ENCODE results near the gene IQCE.

Gene IQCE, protein sequence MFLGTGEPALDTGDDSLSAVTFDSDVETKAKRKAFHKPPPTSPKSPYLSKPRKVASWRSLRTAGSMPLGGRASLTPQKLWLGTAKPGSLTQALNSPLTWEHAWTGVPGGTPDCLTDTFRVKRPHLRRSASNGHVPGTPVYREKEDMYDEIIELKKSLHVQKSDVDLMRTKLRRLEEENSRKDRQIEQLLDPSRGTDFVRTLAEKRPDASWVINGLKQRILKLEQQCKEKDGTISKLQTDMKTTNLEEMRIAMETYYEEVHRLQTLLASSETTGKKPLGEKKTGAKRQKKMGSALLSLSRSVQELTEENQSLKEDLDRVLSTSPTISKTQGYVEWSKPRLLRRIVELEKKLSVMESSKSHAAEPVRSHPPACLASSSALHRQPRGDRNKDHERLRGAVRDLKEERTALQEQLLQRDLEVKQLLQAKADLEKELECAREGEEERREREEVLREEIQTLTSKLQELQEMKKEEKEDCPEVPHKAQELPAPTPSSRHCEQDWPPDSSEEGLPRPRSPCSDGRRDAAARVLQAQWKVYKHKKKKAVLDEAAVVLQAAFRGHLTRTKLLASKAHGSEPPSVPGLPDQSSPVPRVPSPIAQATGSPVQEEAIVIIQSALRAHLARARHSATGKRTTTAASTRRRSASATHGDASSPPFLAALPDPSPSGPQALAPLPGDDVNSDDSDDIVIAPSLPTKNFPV

DNA sequence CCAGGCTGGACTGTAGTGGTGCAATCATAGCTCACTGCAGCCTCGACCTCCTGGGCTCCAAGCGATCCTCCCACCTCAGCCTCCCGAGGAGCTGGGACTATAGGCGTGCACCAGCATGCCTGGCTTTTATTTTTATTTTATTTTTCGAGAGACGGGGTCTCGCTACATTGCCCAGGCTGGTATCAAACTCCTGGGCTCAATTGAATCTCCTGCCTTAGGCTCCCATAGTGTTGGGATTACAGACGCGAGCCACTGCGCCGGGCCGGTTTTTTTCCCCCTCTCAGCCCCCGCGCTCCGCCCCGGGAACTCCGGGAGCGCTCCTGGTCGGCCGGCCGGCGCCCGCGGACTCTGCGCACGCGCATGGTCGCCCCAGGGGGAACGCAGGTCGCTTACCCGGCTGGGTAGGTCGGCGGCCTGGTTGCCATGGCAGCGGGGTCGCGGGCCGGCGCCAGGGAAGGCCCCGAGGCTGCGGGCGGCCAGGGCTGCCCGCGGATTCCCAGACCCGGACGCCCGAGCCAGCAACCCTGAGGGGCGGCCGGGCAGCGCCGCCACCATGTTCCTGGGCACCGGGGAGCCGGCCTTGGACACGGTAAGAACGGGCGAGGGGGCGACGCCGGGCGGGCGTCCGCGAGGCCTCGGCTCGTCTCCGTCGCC, at the start of gene IQCE:
Gene IQCE (plus strand): TSS at position 351 of the 654 bp plus-strand sequence. CDS start 203 bp downstream, at position 554.
- ATAC-seq, result peak; percentile 71
- H3K27ac Mint-ChIP-seq, result peak within 1 kb of the TSS; percentile 68 to 86

DNA sequence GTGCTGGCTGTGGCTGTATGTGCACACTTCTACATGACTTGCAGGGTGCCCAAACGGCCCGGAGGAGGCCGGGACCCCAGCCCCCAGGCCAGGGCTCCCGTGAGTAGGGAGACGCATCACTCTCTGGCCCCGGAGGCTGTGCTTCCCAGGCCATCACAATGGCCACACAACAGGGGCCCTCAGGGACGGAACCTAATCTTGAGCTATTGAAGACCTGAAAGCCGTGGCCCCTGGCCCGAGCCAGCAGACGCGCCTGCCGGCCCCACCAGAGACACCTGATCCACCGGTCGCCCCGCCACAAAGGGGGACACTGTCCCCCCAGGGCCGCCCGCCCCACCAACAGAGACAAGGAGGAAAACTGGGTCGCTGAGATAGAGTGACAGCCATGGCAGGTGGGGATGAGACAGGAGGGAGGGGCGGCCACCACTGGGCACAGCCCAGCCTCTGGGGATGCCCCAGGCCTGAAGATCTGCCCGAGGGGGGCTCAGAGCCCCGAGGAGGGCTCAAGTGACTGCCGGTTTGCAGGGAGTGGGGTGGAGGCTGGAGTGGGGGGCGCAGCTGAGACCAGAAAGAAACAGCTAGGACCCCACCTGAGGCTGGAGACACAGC, 49.4 kb upstream of the IQCE start:
- Mint-ChIP-seq H3K27me3 (no peaks in the 10 kb centered on the region), H3K27ac (no peak overlapping the region), H3K4me3 (peak overlapping the region; percentile 69 to 80), H3K9me3 (no peaks in the 10 kb centered on the region), H3K4me1 (peaks cover 64% of the 10 kb centered on the region)
- no peak for ATAC-seq
- DNase-seq, result no peak

More for the DNA sequence above, at the start of gene IQCE:
- Mint-ChIP-seq H3K27me3 (no peaks in the 10 kb centered on the region), H3K9me3 (no peaks in the 10 kb centered on the region), H3K4me1 (peaks cover 34% of the 10 kb centered on the region), H3K4me3 (peak within 1 kb of the TSS; percentile 82 to 87)
- DNase-seq, result peak; percentile 91 to 92

DNA sequence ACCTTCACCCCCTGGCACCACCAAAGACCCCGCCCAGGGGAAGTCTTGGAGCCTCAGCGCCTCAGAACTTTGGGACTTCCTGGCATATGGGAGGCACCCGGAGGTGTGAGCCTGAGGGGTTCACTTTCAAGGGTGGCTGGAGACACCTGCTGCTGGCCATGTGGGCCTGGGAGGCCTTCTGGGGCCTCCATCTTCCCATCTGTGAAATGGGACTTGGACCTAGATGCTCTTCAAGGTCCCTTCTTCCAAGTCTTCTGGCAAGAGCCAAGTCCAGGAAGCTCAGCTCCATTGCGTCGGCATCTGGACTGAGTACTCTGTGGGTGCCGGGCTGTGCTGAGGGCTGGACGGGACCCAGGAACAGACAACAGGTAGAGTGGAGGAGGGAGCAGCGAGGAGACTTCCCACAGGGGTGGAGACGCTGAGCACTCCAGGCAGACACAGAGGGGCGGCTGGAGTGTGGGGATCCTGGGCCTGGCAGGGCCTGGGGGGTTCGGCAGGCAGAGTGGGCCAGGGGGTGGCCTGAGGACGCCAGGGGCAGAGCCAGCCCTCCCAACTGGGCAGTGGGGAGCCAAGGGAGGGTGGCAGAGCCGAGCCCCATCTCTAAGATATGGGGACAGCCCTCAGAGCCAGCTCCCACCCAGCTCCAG, 48.5 kb upstream of the IQCE start:
- DNase-seq, result peak in 1 of 2 donors; percentile 10
- H3K9me3 Mint-ChIP-seq, result no peaks in the 10 kb centered on the region
- H3K27ac Mint-ChIP-seq, result peak overlapping the region; percentile 73 to 97
- peaks cover 64% of the 10 kb centered on the region for H3K4me1 Mint-ChIP-seq
- no peak for ATAC-seq
- peak overlapping the region; percentile 82 to 84 for H3K4me3 Mint-ChIP-seq
- no peaks in the 10 kb centered on the region for H3K27me3 Mint-ChIP-seq

DNA sequence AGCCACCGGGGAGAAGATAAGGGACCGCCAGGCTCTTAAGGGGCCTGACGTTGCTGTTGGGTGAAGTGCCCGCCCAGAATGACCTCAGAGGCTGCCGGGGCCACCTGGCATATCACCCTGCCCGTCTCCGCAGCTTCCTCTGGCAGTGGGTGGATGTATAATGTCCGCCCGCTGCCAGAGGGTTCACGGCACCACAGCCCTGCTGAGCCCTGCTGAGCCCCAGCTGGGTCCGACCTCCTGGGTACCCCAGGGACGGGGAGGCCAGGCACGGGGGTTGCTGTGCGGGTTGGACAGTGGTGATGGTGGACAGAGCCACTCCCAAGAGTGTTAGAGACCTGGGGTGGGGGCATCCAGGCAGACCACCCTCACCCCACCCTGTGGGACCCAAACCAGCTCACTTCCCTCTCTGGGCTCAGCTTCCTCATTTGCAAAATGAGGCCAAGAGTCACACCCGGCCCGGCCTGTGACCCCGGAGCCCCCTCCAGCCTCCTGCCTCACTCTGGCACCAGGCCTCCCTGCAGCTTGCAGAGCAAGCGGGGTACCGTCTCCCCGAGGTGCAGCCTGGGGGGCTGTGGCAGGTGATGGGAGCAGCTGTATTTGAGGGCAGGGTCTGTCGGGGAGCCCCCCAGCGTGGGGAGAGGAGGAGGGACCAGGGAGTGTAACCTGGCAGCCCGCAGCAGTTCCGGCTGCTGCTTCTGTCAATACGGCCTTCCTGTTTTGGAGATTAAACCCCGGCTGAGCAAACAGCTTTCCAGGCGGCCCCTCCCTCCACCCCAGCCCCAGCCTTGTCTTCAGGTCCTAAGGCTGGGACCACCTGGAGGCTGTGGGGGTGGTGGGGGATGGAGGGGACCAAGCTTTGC, 47.6 kb upstream of the IQCE start:
- Mint-ChIP-seq H3K4me3 (peak overlapping the region; percentile 82 to 84), H3K4me1 (peaks cover 64% of the 10 kb centered on the region), H3K27ac (peak overlapping the region; percentile 94 to 97), H3K27me3 (no peaks in the 10 kb centered on the region), H3K9me3 (no peaks in the 10 kb centered on the region)
- DNase-seq, result peak in 1 of 2 donors; percentile 69
- ATAC-seq, result peak; percentile 63

GRCh38 chr7:2511769-2512168, 47.0 kb upstream of the IQCE start:
- H3K27me3 Mint-ChIP-seq, result no peaks in the 10 kb centered on the region
- peak overlapping the region; percentile 82 to 84 for H3K4me3 Mint-ChIP-seq
- peaks cover 64% of the 10 kb centered on the region for H3K4me1 Mint-ChIP-seq
- no peaks in the 10 kb centered on the region for H3K9me3 Mint-ChIP-seq
- peak overlapping the region; percentile 94 to 97 for H3K27ac Mint-ChIP-seq
- ATAC-seq, result no peak
- no peak for DNase-seq

- H3K9me3 Mint-ChIP-seq, result no peaks in the 10 kb centered on the region
- peaks cover 66% of the 10 kb centered on the region for H3K4me1 Mint-ChIP-seq
- DNase-seq, result peak in 1 of 2 donors; percentile 55
- H3K4me3 Mint-ChIP-seq, result peak overlapping the region; percentile 77 to 82
- peak overlapping the region; percentile 94 to 97 for H3K27ac Mint-ChIP-seq
- peak; percentile 33 for ATAC-seq
- no peaks in the 10 kb centered on the region for H3K27me3 Mint-ChIP-seq
Measured at GRCh38 chr7:2512179-2512661, 46.6 kb upstream of the IQCE start.

GRCh38 chr7:2512713-2513112, 46.1 kb upstream of the IQCE start:
- no peaks in the 10 kb centered on the region for H3K27me3 Mint-ChIP-seq
- DNase-seq (peak in 1 of 2 donors; percentile 9), ATAC-seq (no peak)
- H3K4me3 Mint-ChIP-seq, result peak overlapping the region; percentile 77 to 82
- peaks cover 67% of the 10 kb centered on the region for H3K4me1 Mint-ChIP-seq
- no peaks in the 10 kb centered on the region for H3K9me3 Mint-ChIP-seq
- peak overlapping the region; percentile 48 to 94 for H3K27ac Mint-ChIP-seq

GRCh38 chr7:2513702-2514101, 45.1 kb upstream of the IQCE start:
- peaks cover 66% of the 10 kb centered on the region for H3K4me1 Mint-ChIP-seq
- H3K9me3 Mint-ChIP-seq, result no peaks in the 10 kb centered on the region
- no peak overlapping the region for H3K27ac Mint-ChIP-seq
- DNase-seq (peak in 1 of 2 donors; percentile 9), ATAC-seq (no peak)
- no peaks in the 10 kb centered on the region for H3K27me3 Mint-ChIP-seq
- no peak overlapping the region for H3K4me3 Mint-ChIP-seq

DNA sequence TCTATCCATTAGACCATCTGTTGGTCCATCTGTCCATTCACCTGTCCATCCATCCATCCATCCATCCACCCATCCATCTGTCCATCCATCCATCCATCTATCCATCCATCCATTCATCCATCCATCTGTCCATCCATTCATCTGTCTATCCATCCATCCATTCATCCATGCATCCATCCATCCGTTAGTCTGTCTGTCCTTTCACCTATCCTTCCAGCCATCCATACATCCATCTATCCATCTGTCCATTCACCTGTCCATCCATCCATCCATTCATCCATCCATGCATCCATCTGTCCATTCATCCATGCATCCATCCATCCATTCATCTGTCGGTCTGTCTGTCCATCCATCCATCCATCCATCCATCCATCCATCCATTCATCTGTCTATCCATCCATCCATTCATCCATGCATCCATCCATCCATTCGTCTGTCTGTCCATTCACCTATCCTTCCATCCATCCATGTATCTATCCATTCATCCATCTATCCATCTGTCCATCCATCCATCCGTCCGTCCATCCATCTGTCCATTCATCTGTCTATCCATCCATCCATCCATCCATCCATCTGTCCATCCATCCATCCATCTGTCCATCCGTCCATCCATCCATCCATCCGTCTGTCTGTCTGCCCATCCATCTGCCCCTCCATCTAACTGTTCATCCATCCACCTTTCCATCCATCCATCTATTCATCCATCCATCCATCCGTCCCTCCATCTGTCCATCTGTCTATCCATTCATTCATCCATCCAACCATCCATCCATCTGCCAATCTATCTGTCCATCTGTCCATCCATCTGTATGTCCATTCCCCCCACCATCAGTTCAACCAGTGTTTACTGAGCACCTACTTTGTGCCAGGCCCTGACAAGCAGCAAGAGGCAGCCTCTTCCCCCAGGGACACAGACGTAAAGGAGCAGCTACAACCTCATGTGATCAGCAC, 44.0 kb upstream of the IQCE start:
- H3K4me3 Mint-ChIP-seq, result no peak overlapping the region
- DNase-seq, result no peak
- H3K27me3 Mint-ChIP-seq, result no peaks in the 10 kb centered on the region
- ATAC-seq, result no peak
- no peak overlapping the region for H3K27ac Mint-ChIP-seq
- no peaks in the 10 kb centered on the region for H3K9me3 Mint-ChIP-seq
- peaks cover 56% of the 10 kb centered on the region for H3K4me1 Mint-ChIP-seq

DNA sequence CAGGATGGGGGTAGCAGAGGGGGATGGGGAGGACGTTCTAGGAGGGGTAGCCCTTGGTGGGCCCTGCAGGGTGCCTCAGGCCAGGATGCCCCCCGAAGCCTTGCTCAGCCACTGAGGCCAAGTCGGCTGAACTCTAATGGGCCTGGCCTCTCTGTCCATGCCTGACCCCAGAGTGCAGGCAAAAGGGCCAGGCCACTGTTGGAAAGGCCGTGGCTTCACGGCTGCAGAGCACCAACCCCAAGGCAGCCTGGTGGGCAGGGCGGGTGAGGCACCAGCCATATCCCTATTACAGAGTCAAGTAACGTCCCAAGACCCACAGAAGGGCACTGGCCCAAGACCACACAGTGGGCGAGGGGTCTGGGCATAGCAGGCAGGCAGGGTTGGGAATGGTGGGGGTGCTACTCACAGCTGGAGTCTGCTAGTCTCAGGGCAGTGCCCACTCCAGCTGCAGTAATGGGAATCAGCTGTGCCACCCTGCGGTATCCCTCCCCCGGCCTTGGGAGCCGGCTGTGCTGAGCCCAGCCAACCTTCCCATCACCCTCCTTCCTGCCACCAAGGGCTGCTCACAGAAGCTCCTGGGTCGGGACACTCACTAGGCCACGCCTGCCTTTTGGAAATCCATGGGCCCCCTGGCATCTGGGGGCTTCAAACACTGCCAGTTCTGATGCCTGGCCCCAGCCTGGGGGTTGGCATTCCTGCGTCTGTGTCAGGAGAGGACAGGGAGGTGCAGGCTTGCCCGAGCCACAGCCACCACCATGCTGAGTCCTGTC, 43.2 kb upstream of the IQCE start:
- H3K4me3 Mint-ChIP-seq, result no peak overlapping the region
- no peak for DNase-seq
- no peaks in the 10 kb centered on the region for H3K9me3 Mint-ChIP-seq
- no peak overlapping the region for H3K27ac Mint-ChIP-seq
- peaks cover 47% of the 10 kb centered on the region for H3K4me1 Mint-ChIP-seq
- no peak for ATAC-seq
- H3K27me3 Mint-ChIP-seq, result no peaks in the 10 kb centered on the region

- H3K4me3 Mint-ChIP-seq, result no peak overlapping the region
- no peak overlapping the region for H3K27ac Mint-ChIP-seq
- no peak for DNase-seq
- ATAC-seq, result no peak
- H3K9me3 Mint-ChIP-seq, result no peaks in the 10 kb centered on the region
- no peaks in the 10 kb centered on the region for H3K27me3 Mint-ChIP-seq
- peaks cover 41% of the 10 kb centered on the region for H3K4me1 Mint-ChIP-seq
Measured at GRCh38 chr7:2516194-2516555, 42.6 kb upstream of the IQCE start.

- Mint-ChIP-seq H3K27ac (no peak overlapping the region), H3K4me1 (peaks cover 38% of the 10 kb centered on the region), H3K9me3 (no peaks in the 10 kb centered on the region), H3K4me3 (no peak overlapping the region), H3K27me3 (no peaks in the 10 kb centered on the region)
- DNase-seq, result no peak
- no peak for ATAC-seq
Measured at GRCh38 chr7:2517026-2517425, 41.8 kb upstream of the IQCE start.
